Stimulated activated CD8-positive, alpha-beta memory T cell treated with anti-CD3 and anti-CD28 coated beads, Interleukin-12 subunit alpha, Interleukin-12 subunit beta, amount 100 ng/mL, for 1 hour (primary cell): ENCODE data around the gene TMCC1.
A peak's percentile ranks its signal among the peaks of the same experiment; 100 is the strongest.
"Not testable (repeated sequence)": the region's sequence is repeated elsewhere in the genome, so short reads cannot be mapped to it uniquely, and the experiment has no call there.

Experiments
- DNase-seq: peaks from one replicate; pipeline ENCODE4 v3.0.0-alpha.2; 2020; ENCODE audit warnings: low read depth

Gene TMCC1

DNA sequence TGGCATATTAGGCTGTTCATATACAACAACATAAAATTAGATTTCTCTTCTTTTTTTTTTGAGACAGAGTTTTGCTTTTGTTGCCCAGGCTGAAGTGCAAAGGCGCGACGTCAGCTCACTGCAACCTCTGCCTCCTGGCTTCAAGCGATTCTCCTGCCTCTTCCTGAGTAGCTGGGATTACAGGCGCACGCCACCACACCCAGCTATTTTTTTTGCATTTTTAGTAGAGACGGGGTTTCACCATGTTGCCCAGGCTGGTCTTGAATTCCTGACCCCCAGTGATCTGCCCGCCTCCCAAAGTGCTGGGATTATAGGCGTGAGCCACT, 218.8 kb downstream of the TMCC1 start:
- DNase-seq = not testable (repeated sequence)

GRCh38 chr3:129673897-129674797, 219.4 kb downstream of the TMCC1 start:
- DNase-seq = no peak

DNA sequence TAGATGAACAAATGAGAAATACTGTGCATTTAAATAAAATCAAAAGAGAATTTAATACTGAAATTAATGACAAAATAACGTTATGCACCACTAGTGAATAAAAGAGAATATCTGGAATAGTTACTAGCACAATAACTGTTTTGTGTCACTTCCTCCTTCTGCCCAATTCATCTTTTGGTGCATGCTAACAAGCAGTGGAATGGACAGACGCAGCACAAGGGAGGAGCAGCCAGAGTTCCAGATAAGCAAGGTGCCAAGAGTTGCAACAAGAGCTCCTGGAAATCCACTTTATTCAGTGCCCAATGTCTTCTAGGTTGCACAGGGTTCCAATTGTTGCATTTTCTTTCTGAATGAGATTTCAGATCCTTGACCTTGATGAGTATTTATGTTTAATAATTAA, 220.5 kb downstream of the TMCC1 start:
- DNase-seq = no peak

GRCh38 chr3:129672412-129672811, 221.1 kb downstream of the TMCC1 start:
- no peak for DNase-seq

DNA sequence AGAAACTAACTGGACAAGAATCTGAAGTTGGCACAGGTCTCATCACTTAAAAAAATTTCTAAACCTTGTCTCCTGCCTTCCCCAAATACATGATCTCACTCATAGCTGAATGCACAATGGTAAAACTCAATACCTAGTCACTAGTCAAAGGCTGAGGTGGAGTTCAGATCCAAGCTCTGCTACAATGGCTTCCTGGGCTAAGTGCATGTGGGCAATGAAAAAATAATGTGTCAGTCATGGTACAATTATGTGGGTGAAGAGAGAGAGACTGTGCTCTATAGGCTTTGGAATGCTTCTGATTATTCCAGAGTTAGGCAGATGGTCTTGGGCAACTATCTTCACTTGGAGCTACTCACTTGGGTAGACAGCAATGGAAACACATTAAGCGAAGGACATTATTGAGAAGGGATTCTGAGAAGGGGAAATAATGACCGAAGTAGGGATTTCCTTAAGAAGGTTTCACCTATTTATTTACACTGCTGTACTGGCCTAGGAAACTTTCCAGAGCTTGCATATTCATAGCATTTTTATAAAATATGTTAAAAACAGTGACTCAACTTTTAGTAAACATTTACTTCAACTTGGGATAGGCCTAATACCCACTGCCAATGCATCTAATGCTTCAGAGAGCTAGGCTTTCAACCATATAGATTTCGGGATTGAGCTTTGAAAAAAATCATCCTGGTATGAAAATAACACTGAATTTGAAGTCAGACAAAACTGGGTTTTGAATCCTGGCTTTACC, 228.3 kb downstream of the TMCC1 start:
- DNase-seq = no peak

GRCh38 chr3:129663930-129664646, 229.4 kb downstream of the TMCC1 start:
- DNase-seq = no peak

- no peak for DNase-seq
Measured at GRCh38 chr3:129663045-129663446, 230.5 kb downstream of the TMCC1 start.

GRCh38 chr3:129662191-129662608, 231.3 kb downstream of the TMCC1 start:
- no peak for DNase-seq

DNA sequence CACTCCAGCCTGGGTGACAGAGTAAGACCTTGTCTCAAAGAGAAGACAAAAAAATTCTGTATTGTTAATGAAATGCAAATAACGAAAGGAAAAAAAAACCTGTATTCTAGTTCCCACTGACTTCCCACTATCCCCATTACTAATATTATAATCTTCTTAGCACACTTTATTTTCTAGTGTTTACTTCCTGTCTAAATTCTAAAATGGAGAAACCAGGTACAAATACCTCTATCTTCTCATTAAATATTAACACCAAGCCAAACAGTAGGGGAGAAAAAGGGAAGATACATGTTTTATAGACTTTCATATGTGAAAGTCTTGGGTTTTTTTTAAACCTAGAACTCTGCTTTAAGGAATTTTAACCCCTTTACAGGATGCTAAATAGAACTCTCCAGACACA, 231.7 kb downstream of the TMCC1 start:
- DNase-seq = no peak

- no peak for DNase-seq
Measured at GRCh38 chr3:129658110-129658843, 235.2 kb downstream of the TMCC1 start.

- DNase-seq = no peak
Measured at GRCh38 chr3:129657261-129658046, 236.1 kb downstream of the TMCC1 start.

DNA sequence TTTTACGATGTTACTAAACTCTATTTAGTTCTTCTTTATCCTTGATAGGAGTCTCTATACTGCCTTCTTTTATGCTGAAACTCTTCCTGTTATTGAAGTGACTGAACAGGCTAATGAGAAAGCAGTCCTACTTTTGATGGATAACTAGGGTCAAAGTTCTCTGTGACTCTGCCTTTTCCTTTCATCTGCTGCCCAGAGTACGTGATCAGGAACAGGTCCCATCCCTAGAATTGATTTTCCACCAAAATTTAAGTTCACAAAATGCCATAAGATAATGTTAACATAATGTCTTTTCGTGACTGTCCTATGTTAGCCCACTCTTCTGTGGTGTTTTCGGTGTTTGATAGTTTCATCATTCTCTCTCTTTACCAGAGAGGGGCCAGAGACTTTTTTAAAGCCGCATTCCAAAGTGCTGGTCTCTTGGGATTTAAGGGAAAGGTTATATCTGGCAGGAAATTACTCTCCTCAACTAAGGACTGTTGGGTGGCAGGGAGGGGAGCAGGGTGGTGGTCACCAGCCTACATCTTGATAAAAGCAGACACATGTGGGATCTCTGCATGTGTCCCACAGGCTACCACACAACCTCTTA, 236.8 kb downstream of the TMCC1 start:
- no peak for DNase-seq

GRCh38 chr3:129655291-129655700, 238.2 kb downstream of the TMCC1 start:
- DNase-seq = no peak

DNA sequence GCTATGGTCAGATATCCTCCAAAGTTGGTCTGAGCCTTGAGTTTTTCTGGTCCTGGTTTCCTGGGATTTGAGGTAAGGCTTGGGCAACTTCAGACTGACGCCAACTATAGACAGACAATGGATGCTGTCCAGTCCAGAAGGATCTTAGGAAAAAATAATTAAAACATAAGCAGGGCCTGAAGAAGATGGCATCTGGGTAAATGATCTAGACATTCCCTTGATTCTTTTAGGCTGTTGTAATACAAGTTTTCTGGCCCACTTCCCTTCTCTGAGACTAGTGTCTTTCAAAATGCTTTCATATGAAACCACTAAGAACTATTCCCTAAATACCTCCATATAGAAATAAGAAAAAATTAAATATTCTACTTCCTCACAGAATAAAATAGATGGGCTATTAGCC, 239.4 kb downstream of the TMCC1 start:
- no peak for DNase-seq

DNA sequence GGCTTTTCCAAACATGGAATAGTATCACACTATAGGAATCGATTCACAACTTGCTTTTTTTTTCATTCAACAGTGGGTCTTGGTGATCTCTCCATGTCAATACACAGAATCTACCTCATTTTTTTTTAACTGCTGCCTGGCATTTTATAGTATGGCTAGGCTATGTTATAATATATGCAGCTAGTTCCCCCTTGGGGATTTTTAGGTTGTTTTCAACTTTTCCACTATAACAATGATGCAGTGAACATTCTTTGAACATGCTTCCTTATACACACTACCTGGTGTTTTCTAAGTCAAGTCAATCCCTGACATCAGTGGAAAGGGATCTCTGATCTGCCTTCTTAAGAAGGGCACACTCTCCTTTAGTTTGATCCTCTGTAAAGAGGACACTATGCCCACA, 240.5 kb downstream of the TMCC1 start:
- DNase-seq = no peak

DNA sequence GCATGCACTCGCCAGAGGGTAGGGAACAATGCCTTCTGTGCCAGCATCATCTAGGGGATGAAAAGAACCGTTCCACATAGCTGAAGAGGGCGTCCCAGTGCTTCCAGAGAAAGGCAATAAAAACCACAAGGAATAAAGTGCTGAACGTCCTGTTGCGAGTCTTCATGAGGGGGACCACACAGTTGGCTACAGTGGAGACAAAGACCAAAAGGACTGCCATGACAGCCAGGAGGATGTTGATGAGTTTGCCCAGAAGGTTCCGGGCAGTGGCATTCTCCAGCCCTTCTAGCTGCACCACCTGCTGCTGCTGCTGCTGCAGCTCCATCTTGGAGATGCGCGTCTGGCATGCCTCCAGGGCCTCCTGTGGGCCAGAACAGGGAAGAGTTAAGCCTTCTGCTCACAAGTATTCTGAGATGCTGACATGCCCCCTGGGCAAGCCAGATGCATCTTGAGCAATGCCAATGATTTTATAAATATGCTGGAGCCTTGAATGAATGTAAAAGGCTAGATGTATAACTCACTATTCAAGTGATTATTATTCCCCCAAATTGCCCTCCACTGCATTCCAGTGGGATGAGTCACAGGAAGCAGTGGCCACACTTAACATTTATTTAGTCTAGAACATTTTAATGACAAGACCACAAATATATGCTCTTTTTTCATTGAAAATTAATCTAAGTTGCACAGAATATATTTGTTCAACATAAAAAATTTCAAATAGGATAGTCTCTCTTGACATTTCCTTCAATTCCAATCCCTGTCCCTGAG, 241.9 kb downstream of the TMCC1 start:
- no peak for DNase-seq

DNA sequence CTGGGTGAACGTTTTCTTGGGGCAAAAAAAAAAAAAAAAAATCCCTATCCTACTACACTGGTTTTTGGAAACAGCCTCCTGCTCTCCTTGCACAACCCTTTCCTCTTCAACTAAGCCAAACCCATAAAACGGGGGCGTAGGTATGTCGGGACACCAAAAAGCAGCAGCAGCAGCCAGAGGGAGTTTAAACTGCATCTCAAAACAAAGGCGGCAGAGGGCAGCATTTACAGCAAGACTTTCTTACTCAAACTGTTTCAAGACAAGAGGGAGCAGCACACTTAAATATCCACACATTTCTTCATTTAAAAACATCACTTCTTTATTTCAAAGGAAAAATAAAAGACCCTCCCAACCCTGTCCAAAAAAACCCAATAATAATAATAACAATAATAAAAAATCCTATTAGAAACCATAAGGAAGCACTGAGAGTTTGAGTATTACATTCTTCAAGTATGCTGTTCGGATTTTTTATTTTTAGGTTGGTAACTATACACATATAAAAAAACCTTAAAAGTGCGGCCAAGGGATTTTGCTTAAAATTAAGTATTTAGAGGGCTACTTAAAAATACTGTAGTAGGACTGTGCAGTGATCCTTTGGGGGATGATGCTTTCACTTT, 243.1 kb downstream of the TMCC1 start:
- peak; percentile 33 for DNase-seq

DNA sequence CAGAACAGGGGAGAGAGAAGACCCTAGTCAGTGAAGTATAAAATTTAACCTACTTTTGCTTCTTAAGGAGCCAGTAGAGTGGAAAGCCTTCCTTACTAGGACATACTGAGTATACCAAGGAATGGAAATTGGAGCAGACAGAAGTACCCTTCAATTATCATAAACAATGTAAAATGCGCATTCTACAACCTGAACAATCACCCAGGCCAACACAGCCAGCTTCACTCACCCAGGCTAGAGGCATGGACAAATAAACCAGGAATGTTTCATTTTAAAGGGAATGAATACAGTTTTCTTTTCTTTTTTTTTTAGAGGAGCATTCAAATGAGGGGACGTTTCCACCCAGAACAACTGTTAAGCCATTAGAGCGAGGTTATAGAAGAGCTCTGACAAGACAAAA, 245.1 kb downstream of the TMCC1 start:
- DNase-seq = no peak

GRCh38 chr3:129645286-129645685, 248.2 kb downstream of the TMCC1 start:
- DNase-seq = no peak

DNA sequence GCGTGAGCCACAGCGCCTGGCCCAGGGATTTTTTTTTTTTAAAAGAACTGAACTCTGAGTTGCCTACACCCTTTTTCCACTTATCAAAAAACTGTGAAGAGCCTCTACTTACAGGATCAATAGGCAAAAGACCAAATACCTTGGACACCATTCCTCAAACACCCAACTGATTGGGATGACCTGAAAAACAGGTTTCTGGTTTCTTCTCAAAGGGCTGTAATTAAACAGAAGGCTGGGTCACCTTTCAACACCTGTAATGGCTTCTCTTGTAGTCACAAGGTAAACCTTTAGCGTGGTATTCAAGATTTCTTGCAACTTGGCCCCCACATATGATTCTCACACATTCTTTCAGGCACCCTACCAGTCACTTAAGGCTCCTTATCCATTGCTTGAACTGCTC, 248.7 kb downstream of the TMCC1 start:
- DNase-seq = no peak
